HG03095 (cell line): Measurements from ENCODE around the gene KIRREL1.

ENCODE experiments used
- ATAC-seq: cut with Tn5 transposase; IDR thresholded peaks from one replicate; pipeline ENCODE4 v1.9.1; 2021; ENCODE audit warnings: moderate library complexity; ENCODE audit not compliant: unreplicated experiment

KIRREL1 gene

GRCh38 chr1:158005224-158005623 is 11.8 kb downstream of the KIRREL1 start:
- ATAC-seq: no peak

GRCh38 chr1:158007180-158007579 is 13.7 kb downstream of the KIRREL1 start:
- ATAC-seq: no peak

GRCh38 chr1:158007667-158008386 is 14.4 kb downstream of the KIRREL1 start:
- ATAC-seq: no peak

- no peak for ATAC-seq
Observed at GRCh38 chr1:158008630-158009029, 15.2 kb downstream of the KIRREL1 start.

- ATAC-seq: no peak
Observed at GRCh38 chr1:158011714-158012113, 18.3 kb downstream of the KIRREL1 start.

- ATAC-seq: no peak
Observed at GRCh38 chr1:158013840-158014730, 20.6 kb downstream of the KIRREL1 start.

DNA sequence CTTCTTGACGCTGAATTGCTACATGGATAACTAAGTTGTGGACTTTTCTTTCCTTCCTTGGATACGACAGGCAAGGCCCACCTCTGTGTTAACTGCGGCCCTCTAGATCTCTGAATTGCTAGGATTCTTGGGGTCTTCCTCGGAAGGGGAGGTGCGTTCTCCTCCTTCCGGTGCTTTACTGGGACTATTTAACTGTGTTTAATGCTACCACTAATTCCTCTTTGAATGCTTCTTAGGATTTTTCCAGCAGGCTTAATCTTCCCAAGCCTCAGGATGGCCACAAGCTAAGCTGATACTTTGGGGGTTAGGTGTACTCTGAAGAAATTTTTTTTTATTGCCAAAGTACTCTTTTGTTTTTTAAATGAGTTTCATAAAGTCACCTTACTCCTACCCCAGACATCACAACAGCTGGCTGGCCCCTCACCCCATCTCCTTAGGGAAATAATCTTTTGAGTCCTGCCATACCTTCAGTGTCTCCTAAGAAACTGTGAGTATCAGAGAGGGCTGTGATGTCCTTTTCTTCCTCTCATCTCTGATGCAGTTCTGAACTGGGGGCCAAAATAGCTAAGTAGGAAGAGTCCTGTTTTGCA is 21.4 kb downstream of the KIRREL1 start:
- ATAC-seq: no peak

DNA sequence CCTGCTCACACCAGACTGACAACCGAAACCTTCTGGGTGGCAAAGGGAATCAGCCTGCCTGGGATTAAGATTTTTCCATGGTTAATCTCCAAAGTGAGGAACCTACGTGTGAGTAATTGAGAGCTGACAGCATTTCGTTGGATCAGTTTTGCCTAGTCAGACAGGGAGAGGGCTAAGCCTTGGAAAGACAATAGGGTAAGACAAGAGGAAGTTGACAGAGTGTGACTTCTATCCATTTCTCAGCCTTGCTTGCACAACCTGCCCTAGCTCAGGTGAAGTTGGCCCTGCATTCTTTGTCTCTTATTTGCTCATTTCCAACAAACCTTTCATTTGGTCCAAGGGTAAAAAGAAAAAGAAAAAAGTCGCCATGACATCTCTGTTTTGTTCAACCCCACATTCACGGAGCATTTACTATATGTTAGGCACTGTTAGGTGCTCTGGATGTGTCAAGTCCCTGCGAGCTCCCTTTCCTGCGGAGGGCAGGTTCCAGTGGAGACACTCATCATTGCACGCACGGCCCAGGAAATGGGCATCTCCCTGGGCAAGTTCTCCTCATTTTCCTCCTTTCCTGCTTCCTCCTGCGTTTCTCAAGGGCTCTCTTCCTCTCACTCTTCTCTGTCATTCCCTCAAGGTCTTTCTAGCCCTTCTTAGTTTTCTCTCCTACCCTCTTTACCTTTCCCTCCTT is 23.3 kb downstream of the KIRREL1 start:
- no peak for ATAC-seq

DNA sequence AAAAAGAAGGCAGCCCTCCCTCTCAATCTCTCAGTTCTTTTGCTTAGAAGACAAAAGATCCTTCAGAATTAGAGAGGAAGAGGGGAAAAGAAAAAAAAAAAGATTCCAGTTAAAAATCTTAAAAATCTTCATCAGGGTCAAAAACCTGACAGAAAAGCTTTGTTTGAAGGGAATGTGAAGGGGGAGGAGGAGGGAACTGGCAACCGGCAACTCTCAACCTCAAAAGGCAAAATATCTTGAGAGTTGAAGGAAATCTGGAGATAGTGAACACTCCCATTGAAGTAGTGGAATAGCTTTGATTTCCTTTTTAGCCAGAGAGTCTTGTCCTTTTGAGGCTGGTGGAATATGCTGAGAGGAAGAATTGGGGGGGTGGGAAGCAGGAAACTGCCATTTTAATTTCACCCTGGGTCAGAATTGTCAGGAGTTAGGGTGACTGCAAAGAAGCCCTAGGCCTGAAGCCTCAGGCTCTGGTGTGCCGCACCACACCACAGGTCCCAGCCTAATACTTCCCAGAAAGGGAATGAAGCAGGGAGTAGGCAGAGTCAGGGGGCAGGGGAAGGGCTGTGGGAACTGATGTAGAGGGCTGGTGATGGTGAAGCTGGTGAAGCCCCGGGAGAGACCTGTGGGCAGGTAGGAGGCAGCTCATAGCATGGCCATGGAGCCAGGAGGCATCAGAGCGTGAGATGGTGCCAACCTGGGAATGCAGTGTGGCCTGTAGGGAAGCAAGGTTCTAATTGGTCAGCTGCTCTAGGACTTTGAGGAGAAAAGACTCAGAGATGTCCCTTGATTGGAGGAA is 24.6 kb downstream of the KIRREL1 start:
- ATAC-seq: no peak

DNA sequence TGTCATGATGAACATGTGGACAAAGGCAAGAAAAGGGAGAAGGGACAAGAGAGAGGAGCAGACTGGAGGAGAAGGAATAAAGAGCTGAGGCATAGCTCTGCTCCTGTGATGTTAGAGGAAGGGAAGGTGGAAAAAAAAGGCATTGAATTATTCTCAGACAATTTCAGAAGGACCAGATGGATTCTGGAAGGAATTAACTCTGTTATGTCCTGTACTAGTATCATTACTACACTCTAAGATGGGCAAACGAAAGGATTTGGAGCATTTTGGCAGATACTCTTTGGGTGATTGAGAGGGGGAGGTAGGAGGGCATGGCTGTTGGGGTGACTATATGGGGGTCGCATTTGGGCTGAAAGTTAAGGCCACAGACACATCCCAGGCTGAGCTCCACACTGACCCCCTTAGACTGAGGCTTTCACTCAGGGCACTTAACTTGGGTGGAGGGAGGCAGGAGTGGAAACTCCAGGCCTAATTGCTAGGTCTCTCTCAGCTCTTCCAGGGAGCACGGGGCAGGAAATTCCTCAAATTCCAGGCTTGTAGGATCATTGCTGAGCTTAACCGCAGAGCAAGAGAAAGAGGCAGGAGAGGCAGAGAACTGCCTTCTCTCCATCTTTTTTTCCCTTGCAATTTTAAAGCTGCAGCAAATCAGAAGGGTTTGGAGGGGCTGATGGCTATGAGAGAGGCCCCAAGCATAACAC is 25.9 kb downstream of the KIRREL1 start:
- no peak for ATAC-seq

- ATAC-seq: no peak
Observed at GRCh38 chr1:158020259-158020885, 26.9 kb downstream of the KIRREL1 start.

GRCh38 chr1:158020886-158021620 is 27.6 kb downstream of the KIRREL1 start:
- no peak for ATAC-seq

- ATAC-seq: no peak
Observed at GRCh38 chr1:158021721-158022120, 28.3 kb downstream of the KIRREL1 start.

- no peak for ATAC-seq
Observed at GRCh38 chr1:158022554-158023312, 29.3 kb downstream of the KIRREL1 start.

- no peak for ATAC-seq
Observed at GRCh38 chr1:158024737-158025136, 31.3 kb downstream of the KIRREL1 start.

DNA sequence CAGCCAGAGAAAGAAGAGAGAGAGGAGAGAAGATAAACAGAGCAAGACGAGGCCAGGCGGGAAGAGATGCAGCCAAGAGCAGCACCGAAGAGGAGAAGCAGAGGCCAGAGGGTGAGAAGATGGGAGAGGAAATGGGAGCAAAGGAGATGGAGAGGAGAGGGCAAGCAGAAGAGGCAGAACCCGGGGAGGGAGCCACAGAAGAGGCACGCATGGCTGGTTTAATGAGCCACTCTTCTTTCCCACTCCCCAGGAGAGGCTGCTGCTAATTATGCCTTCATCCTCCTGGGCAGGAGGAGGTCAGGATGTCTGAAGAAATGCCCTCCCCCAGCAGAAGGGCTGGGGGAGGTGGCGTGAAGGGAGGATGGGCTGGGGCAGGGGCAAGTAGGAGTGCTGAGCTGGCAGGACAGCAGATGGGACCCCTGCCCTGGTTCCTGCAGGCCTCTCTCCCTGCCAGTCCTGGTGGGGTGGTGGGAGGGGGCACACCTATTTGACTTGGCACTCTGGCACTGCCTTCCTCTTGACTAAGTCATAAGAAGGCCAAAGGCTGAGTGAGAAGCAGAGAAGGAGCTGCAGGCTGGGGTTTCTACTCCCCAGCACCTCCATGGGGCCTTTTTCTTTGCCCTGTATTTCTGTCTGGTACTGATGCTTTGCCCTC is 32.3 kb downstream of the KIRREL1 start:
- no peak for ATAC-seq

DNA sequence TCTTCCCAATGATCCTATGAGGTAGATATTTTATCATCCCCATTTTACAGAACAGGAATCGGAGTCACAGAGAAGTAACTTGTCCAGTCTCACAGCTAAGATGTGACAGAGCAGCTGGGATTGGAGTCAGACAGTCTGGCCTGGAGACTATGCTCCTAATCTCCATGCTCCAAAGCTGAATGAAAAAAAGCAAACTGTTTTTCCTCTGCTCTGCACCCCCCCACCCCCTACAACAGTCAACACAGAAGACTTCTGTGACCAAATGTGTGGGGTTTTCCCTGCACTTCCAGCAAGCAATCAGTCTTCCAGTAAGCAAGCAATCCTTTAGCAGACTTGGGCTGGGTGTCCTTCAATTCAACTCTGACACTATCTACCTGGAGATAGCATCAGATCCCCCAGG is 33.2 kb downstream of the KIRREL1 start:
- ATAC-seq: no peak
